HAP-1 (cell line): ENCODE measurements around the gene HNF4A.
"Not testable (repeated sequence)": the region's sequence is repeated elsewhere in the genome, so short reads cannot be mapped to it uniquely, and the experiment has no call there.

ENCODE experiments used
- DNase-seq, 2 experiments: peaks; one replicate each; pipeline ENCODE4 v3.0.0-alpha.2; 2016 to 2020; ENCODE audit warnings: low spot score in 2 of 2
- H3K27me3 ChIP-seq: fragments of 250-450 bp; sonication (Bioruptor Pico); 2 replicates; pipeline ENCODE4 v1.5.1; 2020; ENCODE audit warnings: low read depth, mild to moderate bottlenecking, moderate library complexity
- H3K36me3 ChIP-seq: fragments of 250-450 bp; sonication (Bioruptor Pico); replicated peaks from 2 replicates; pipeline ENCODE4 v1.5.1; 2020; ENCODE audit warnings: mild to moderate bottlenecking
- H3K4me1 ChIP-seq: fragments of 250-450 bp; sonication (Bioruptor Pico); 2 replicates; pipeline ENCODE4 v1.5.1; 2020; ENCODE audit warnings: mild to moderate bottlenecking
- H3K4me3 ChIP-seq: fragments of 250-450 bp; sonication (Bioruptor Pico); 2 replicates; pipeline ENCODE4 v1.5.1; 2020; ENCODE audit warnings: mild to moderate bottlenecking, moderate library complexity
- H3K9me3 ChIP-seq: fragments of 250-450 bp; sonication (Bioruptor Pico); 2 replicates; pipeline ENCODE4 v1.5.1; 2020; ENCODE audit warnings: mild to moderate bottlenecking, moderate library complexity
- in situ Hi-C: fragments of 300-500 bp; cut with MboI; formaldehyde crosslinking; loops from 3 replicates; pipeline ENCODE4 v1.14.3; 2020; ENCODE audit warnings: low sequenced_read_pairs, inconsistent platforms, mixed read lengths

The HNF4A gene

GRCh38 chr20:44334709-44335108, 20.8 kb upstream of the HNF4A start:
- H3K9me3 ChIP-seq, result no peaks in the 10 kb centered on the region
- no peak for DNase-seq
- in situ Hi-C loops, result no loop called here
- no peaks in the 10 kb centered on the region for H3K36me3 ChIP-seq
- no peak overlapping the region for H3K4me3 ChIP-seq
- no peaks in the 10 kb centered on the region for H3K27me3 ChIP-seq
- no peaks in the 10 kb centered on the region for H3K4me1 ChIP-seq

GRCh38 chr20:44335675-44336074, 19.8 kb upstream of the HNF4A start:
- no peak overlapping the region for H3K4me3 ChIP-seq
- H3K36me3 ChIP-seq, result no peaks in the 10 kb centered on the region
- in situ Hi-C loops, result no loop called here
- no peaks in the 10 kb centered on the region for H3K4me1 ChIP-seq
- H3K27me3 ChIP-seq, result no peaks in the 10 kb centered on the region
- H3K9me3 ChIP-seq, result no peaks in the 10 kb centered on the region
- DNase-seq, result no peak

GRCh38 chr20:44336086-44336485, 19.4 kb upstream of the HNF4A start:
- Histone ChIP-seq H3K4me1 (no peaks in the 10 kb centered on the region), H3K27me3 (no peaks in the 10 kb centered on the region), H3K36me3 (no peaks in the 10 kb centered on the region), H3K9me3 (no peaks in the 10 kb centered on the region), H3K4me3 (no peak overlapping the region)
- in situ Hi-C loops, result no loop called here
- DNase-seq, result no peak

GRCh38 chr20:44336725-44337380, 18.6 kb upstream of the HNF4A start, which contains the start of gene R3HDML:
Gene R3HDML (plus strand): TSS chr20:44337043. CDS start chr20:44337158, 115 bp downstream.
- no peaks in the 10 kb centered on the region for H3K36me3 ChIP-seq
- no peaks in the 10 kb centered on the region for H3K4me1 ChIP-seq
- no peak within 1 kb of the TSS for H3K4me3 ChIP-seq
- no peaks in the 10 kb centered on the region for H3K27me3 ChIP-seq
- in situ Hi-C loops, result no loop called here
- no peak for DNase-seq
- H3K9me3 ChIP-seq, result no peaks in the 10 kb centered on the region

- no peaks in the 10 kb centered on the region for H3K4me1 ChIP-seq
- H3K36me3 ChIP-seq, result no peaks in the 10 kb centered on the region
- H3K9me3 ChIP-seq, result no peaks in the 10 kb centered on the region
- DNase-seq, result no peak
- H3K27me3 ChIP-seq, result no peaks in the 10 kb centered on the region
- H3K4me3 ChIP-seq, result no peak overlapping the region
- in situ Hi-C loops, result no loop called here
Observed at GRCh38 chr20:44342248-44342647, 13.3 kb upstream of the HNF4A start.

GRCh38 chr20:44343162-44343675, 12.3 kb upstream of the HNF4A start:
- no peak for DNase-seq
- Histone ChIP-seq H3K9me3 (no peaks in the 10 kb centered on the region), H3K4me3 (no peak overlapping the region), H3K27me3 (no peaks in the 10 kb centered on the region), H3K4me1 (no peaks in the 10 kb centered on the region), H3K36me3 (no peaks in the 10 kb centered on the region)
- in situ Hi-C loops, result no loop called here

- Histone ChIP-seq H3K4me1 (no peaks in the 10 kb centered on the region), H3K9me3 (no peaks in the 10 kb centered on the region), H3K4me3 (no peak overlapping the region), H3K27me3 (no peaks in the 10 kb centered on the region), H3K36me3 (no peaks in the 10 kb centered on the region)
- DNase-seq, result no peak
- in situ Hi-C loops, result no loop called here
Observed at GRCh38 chr20:44344723-44345122, 10.8 kb upstream of the HNF4A start.

- Histone ChIP-seq H3K4me3 (no peak overlapping the region), H3K27me3 (no peaks in the 10 kb centered on the region), H3K36me3 (no peaks in the 10 kb centered on the region), H3K4me1 (no peaks in the 10 kb centered on the region), H3K9me3 (no peaks in the 10 kb centered on the region)
- in situ Hi-C loops, result no loop called here
- no peak for DNase-seq
Observed at GRCh38 chr20:44345147-44345546, 10.4 kb upstream of the HNF4A start.

- DNase-seq, in situ Hi-C loops, H3K4me3 ChIP-seq, H3K9me3 ChIP-seq, H3K27me3 ChIP-seq, H3K4me1 ChIP-seq, H3K36me3 ChIP-seq: not testable (repeated sequence)
Observed at GRCh38 chr20:44345941-44346340, 9.6 kb upstream of the HNF4A start.

- Histone ChIP-seq H3K4me3 (no peak overlapping the region), H3K4me1 (peaks cover 11% of the 10 kb centered on the region), H3K36me3 (no peaks in the 10 kb centered on the region), H3K9me3 (no peaks in the 10 kb centered on the region), H3K27me3 (no peaks in the 10 kb centered on the region)
- in situ Hi-C loops, result no loop called here
- DNase-seq, result no peak
Observed at GRCh38 chr20:44348168-44348659, 7.3 kb upstream of the HNF4A start.

- in situ Hi-C loops, result no loop called here
- no peak for DNase-seq
Observed at GRCh38 chr20:44349349-44349748, 6.2 kb upstream of the HNF4A start.

GRCh38 chr20:44350567-44350966, 4.9 kb upstream of the HNF4A start:
- H3K4me1 ChIP-seq, result peaks cover 11% of the 10 kb centered on the region
- no peak for DNase-seq
- no peak overlapping the region for H3K4me3 ChIP-seq
- in situ Hi-C loops, result no loop called here
- no peaks in the 10 kb centered on the region for H3K36me3 ChIP-seq
- no peaks in the 10 kb centered on the region for H3K9me3 ChIP-seq
- no peaks in the 10 kb centered on the region for H3K27me3 ChIP-seq

More at GRCh38 chr20:44349349-44349748, 6.2 kb upstream of the HNF4A start:
- Histone ChIP-seq H3K27me3 (no peaks in the 10 kb centered on the region), H3K36me3 (no peaks in the 10 kb centered on the region), H3K4me1 (peaks cover 11% of the 10 kb centered on the region), H3K9me3 (no peaks in the 10 kb centered on the region), H3K4me3 (no peak overlapping the region)

GRCh38 chr20:44354979-44355497, 461 bp upstream of the HNF4A start:
- Histone ChIP-seq H3K4me3 (no peak overlapping the region), H3K27me3 (no peaks in the 10 kb centered on the region), H3K9me3 (no peaks in the 10 kb centered on the region), H3K36me3 (no peaks in the 10 kb centered on the region), H3K4me1 (peaks cover 11% of the 10 kb centered on the region)
- in situ Hi-C loops, result no loop called here
- DNase-seq, result no peak

- no peak for DNase-seq
- no peaks in the 10 kb centered on the region for H3K9me3 ChIP-seq
- no peak overlapping the region for H3K4me3 ChIP-seq
- H3K4me1 ChIP-seq, result peaks cover 11% of the 10 kb centered on the region
- no peaks in the 10 kb centered on the region for H3K27me3 ChIP-seq
- H3K36me3 ChIP-seq, result no peaks in the 10 kb centered on the region
- in situ Hi-C loops, result no loop called here
Observed at GRCh38 chr20:44356353-44356723, 839 bp downstream of the HNF4A start.
